GM23338 (cell line): ENCODE measurements around the gene ISL2. TPM values are rescaled to one million over a fixed set of nuclear protein-coding genes. Genes with fewer than 3 reads are reported as not detected.

Experiments used
- ATAC-seq: fragments of 200-7000 bp; cut with Tn5 transposase; 3 replicates; pipeline ENCODE4 v1.9.1; 2020
- DNase-seq: peaks from one replicate; pipeline ENCODE4 v3.0.0-alpha.2; 2015; ENCODE audit warnings: low spot score
- H2AFZ ChIP-seq: fragments of 200-600 bp; sonication (generic); 2 replicates; pipeline ENCODE4 v1.8.0; 2016; ENCODE audit warnings: antibody characterized with exemption, mild to moderate bottlenecking, moderate library complexity
- H3F3A ChIP-seq: fragments of 200-600 bp; sonication (generic); replicated peaks from 2 replicates; pipeline ENCODE4 v1.8.0; 2017; ENCODE audit warnings: antibody characterized with exemption, mixed run types, low read depth
- H3K27ac ChIP-seq: fragments of 200-600 bp; sonication (generic); 2 replicates; pipeline ENCODE4 v1.6.1; 2016; ENCODE audit warnings: low read depth
- H3K27me3 ChIP-seq: fragments of 200-600 bp; sonication (generic); 2 replicates; pipeline ENCODE4 v1.8.0; 2016; ENCODE audit warnings: mild to moderate bottlenecking, mixed run types, moderate library complexity; ENCODE audit not compliant: insufficient read depth
- H3K36me3 ChIP-seq: fragments of 200-600 bp; sonication (generic); 2 replicates; pipeline ENCODE4 v1.8.0; 2016; ENCODE audit warnings: mild to moderate bottlenecking; ENCODE audit not compliant: insufficient read depth
- H3K4me1 ChIP-seq: fragments of 200-600 bp; sonication (generic); 2 replicates; pipeline ENCODE4 v1.8.0; 2016; ENCODE audit warnings: mild to moderate bottlenecking, moderate library complexity; ENCODE audit not compliant: insufficient read depth
- H3K4me2 ChIP-seq: fragments of 200-600 bp; sonication (generic); 2 replicates; pipeline ENCODE4 v1.7.1; 2017; ENCODE audit warnings: mixed run types
- H3K4me3 ChIP-seq: fragments of 200-600 bp; sonication (generic); 2 replicates; pipeline ENCODE4 v1.6.1; 2016; ENCODE audit warnings: mixed run types
- H3K79me2 ChIP-seq: fragments of 200-600 bp; sonication (generic); replicated peaks from 2 replicates; pipeline ENCODE4 v1.8.0; 2017; ENCODE audit warnings: mild to moderate bottlenecking; ENCODE audit not compliant: insufficient read depth
- H3K9me2 ChIP-seq: fragments of 200-600 bp; sonication (generic); 2 replicates; pipeline ENCODE4 v1.8.0; 2017; ENCODE audit not compliant: insufficient read depth
- H4K20me1 ChIP-seq: fragments of 200-600 bp; sonication (generic); replicated peaks from 2 replicates; pipeline ENCODE4 v1.8.0; 2017; ENCODE audit warnings: mild to moderate bottlenecking; ENCODE audit not compliant: insufficient read depth
- H3K27ac Mint-ChIP-seq: 2 replicates; pipeline ENCODE4 v1.8.0; 2020; ENCODE audit warnings: inconsistent platforms, mild to moderate bottlenecking, moderate library complexity, mixed read lengths
- H3K27me3 Mint-ChIP-seq: 3 replicates; pipeline ENCODE4 v1.8.0; 2022; ENCODE audit warnings: low read depth, mild to moderate bottlenecking, moderate library complexity, mixed read lengths, inconsistent platforms; ENCODE audit not compliant: insufficient read depth, poor library complexity
- H3K36me3 Mint-ChIP-seq: 3 replicates; pipeline ENCODE4 v1.8.0; 2021; ENCODE audit warnings: low read depth, mild to moderate bottlenecking, inconsistent platforms, moderate library complexity, mixed read lengths
- H3K4me1 Mint-ChIP-seq: 3 replicates; pipeline ENCODE4 v1.8.0; 2020; ENCODE audit warnings: mild to moderate bottlenecking, inconsistent platforms, mixed read lengths
- H3K4me3 Mint-ChIP-seq: 3 replicates; pipeline ENCODE4 v1.8.0; 2021; ENCODE audit warnings: moderate library complexity, mild to moderate bottlenecking, inconsistent platforms, mixed read lengths
- H3K9me3 Mint-ChIP-seq: 3 replicates; pipeline ENCODE4 v1.8.0; 2020; ENCODE audit warnings: moderate library complexity, mild to moderate bottlenecking, inconsistent platforms, mixed read lengths
- CREB1 ChIP-seq: fragments of 250-450 bp; sonication (Bioruptor Pico); IDR thresholded peaks from 2 replicates; pipeline ENCODE4 v1.5.0; 2020; ENCODE audit warnings: low read depth, mild to moderate bottlenecking, moderate library complexity
- EZH2 ChIP-seq: fragments of 200-600 bp; sonication (generic); IDR thresholded peaks from one replicate; pipeline ENCODE4 v1.8.0; 2017; ENCODE audit warnings: antibody characterized with exemption, mild to moderate bottlenecking, low read depth; ENCODE audit not compliant: unreplicated experiment
- EZH2phosphoT487 ChIP-seq: fragments of 200-600 bp; sonication (generic); IDR thresholded peaks from one replicate; pipeline ENCODE4 v1.8.1; 2018; ENCODE audit warnings: antibody characterized with exemption; ENCODE audit not compliant: unreplicated experiment
- JUNB ChIP-seq: IDR thresholded peaks from one replicate; pipeline ENCODE4 v1.6.1; 2016; ENCODE audit warnings: antibody characterized with exemption; ENCODE audit not compliant: unreplicated experiment
- NANOG ChIP-seq: IDR thresholded peaks from 2 replicates; pipeline ENCODE4 v1.6.1; 2016; ENCODE audit warnings: antibody characterized with exemption, borderline replicate concordance
- POLR2AphosphoS5 ChIP-seq: IDR thresholded peaks from 2 replicates; pipeline ENCODE4 v1.6.1; 2016; ENCODE audit warnings: antibody characterized with exemption, low read depth
- STAT1 ChIP-seq: IDR thresholded peaks from one replicate; pipeline ENCODE4 v1.6.1; 2016; ENCODE audit warnings: antibody characterized with exemption; ENCODE audit not compliant: unreplicated experiment
- ZNF114 ChIP-seq: fragments of 250-450 bp; sonication (Bioruptor Pico); IDR thresholded peaks from 2 replicates; pipeline ENCODE4 v1.5.0; 2020; ENCODE audit warnings: mild to moderate bottlenecking, moderate library complexity
- ZNF331 ChIP-seq: fragments of 250-450 bp; sonication (Bioruptor Pico); IDR thresholded peaks from 2 replicates; pipeline ENCODE4 v1.5.0; 2020; ENCODE audit warnings: low read depth, mild to moderate bottlenecking, moderate library complexity
- polyA plus RNA-seq: library from polyadenylated mRNA; unstranded; fragments of >200 nt; fragmentation: Nextera tagmentation; extraction: Ambion mirVana; gene quantifications from 2 replicates; pipeline ENCODE4 v1.2.1, GENCODE V29; 2016
- total RNA-seq: library from RNA; depleted of rRNA; stranded (reverse); fragments of >200 nt; shearing (Covaris generic); gene quantifications from 2 replicates; pipeline ENCODE4 v1.2.3, GENCODE V29; 2014
- TF ChIP-seq, protein P1 (sequence below): IDR thresholded peaks from 2 replicates; pipeline ENCODE4 v1.6.1; 2016; ENCODE audit warnings: antibody characterized with exemption
- TF ChIP-seq, protein P2 (sequence below), 2 experiments: fragments of 200-600 bp in 1 of 2; sonication (generic) in 1 of 2; conservative IDR thresholded peaks; 2 replicates each; pipeline versions ENCODE4 v1.5.1 to v1.6.1; 2016 to 2017; ENCODE audit warnings: antibody characterized with exemption in 2 of 2, low read depth in 2 of 2, mild to moderate bottlenecking in 2 of 2, moderate library complexity in 1 of 2
- TF ChIP-seq, protein P3 (sequence below): fragments of 250-450 bp; sonication (Bioruptor Pico); IDR thresholded peaks from 2 replicates; pipeline ENCODE4 v1.5.0; 2020; ENCODE audit warnings: mild to moderate bottlenecking, moderate library complexity
- TF ChIP-seq, protein P4 (sequence below): IDR thresholded peaks from one replicate; pipeline ENCODE4 v1.6.1; 2018; ENCODE audit warnings: antibody characterized with exemption; ENCODE audit not compliant: unreplicated experiment

Gene ISL2
- total and polyA plus RNA-seq, 2 experiments from 2014 or later = 0.65 to 2.7 TPM

DNA sequence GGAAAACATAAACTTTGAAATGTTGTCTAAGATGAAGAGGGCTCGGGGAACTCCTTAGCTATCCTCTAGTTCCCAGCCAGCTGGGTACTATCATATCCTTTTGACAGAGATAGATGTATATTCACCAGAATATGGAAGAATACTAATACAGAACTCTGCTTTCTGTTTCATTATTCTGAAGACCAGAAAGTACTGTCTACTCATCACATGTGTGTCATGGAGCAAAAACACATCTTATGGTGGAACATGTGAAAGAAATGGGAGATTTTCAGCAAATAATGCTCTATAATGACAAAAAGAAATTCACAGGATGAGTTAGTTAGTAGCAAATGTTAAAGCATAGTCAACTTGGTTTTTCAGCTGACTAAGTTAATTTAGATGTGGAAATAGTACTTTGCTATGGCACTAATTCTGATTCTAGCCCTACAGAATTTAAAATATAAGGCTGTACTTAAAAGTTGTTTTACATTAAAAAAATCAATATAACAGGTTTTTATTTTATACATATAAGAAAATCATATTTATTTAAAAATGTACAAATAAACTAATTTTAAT, 16.5 kb downstream of the ISL2 start:
- no peak overlapping the region for H3K4me3 Mint-ChIP-seq
- Histone ChIP-seq H3F3A (no peaks in the 10 kb centered on the region), H2AFZ (no peak overlapping the region), H3K27ac (no peak overlapping the region), H3K79me2 (no peaks in the 10 kb centered on the region), H3K36me3 (no peaks in the 10 kb centered on the region), H4K20me1 (peaks cover 9% of the 10 kb centered on the region), H3K4me1 (peaks cover 2% of the 10 kb centered on the region; the same call in 1 of the 2 replicates), H3K4me2 (no peak overlapping the region), H3K27me3 (peaks cover 29% of the 10 kb centered on the region), H3K4me3 (no peak overlapping the region), H3K9me2 (peaks cover 7% of the 10 kb centered on the region; the same call in 1 of the 2 replicates)
- H3K36me3 Mint-ChIP-seq = no peaks in the 10 kb centered on the region
- DNase-seq (no peak), ATAC-seq (no peak)
- peaks cover 16% of the 10 kb centered on the region for H3K27me3 Mint-ChIP-seq
- no peaks in the 10 kb centered on the region for H3K9me3 Mint-ChIP-seq
- no peaks in the 10 kb centered on the region for H3K4me1 Mint-ChIP-seq
- TF ChIP-seq, protein P1, sequence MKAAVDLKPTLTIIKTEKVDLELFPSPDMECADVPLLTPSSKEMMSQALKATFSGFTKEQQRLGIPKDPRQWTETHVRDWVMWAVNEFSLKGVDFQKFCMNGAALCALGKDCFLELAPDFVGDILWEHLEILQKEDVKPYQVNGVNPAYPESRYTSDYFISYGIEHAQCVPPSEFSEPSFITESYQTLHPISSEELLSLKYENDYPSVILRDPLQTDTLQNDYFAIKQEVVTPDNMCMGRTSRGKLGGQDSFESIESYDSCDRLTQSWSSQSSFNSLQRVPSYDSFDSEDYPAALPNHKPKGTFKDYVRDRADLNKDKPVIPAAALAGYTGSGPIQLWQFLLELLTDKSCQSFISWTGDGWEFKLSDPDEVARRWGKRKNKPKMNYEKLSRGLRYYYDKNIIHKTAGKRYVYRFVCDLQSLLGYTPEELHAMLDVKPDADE = no peak
- no peak for TF ChIP-seq JUNB
- TF ChIP-seq, protein P2, sequence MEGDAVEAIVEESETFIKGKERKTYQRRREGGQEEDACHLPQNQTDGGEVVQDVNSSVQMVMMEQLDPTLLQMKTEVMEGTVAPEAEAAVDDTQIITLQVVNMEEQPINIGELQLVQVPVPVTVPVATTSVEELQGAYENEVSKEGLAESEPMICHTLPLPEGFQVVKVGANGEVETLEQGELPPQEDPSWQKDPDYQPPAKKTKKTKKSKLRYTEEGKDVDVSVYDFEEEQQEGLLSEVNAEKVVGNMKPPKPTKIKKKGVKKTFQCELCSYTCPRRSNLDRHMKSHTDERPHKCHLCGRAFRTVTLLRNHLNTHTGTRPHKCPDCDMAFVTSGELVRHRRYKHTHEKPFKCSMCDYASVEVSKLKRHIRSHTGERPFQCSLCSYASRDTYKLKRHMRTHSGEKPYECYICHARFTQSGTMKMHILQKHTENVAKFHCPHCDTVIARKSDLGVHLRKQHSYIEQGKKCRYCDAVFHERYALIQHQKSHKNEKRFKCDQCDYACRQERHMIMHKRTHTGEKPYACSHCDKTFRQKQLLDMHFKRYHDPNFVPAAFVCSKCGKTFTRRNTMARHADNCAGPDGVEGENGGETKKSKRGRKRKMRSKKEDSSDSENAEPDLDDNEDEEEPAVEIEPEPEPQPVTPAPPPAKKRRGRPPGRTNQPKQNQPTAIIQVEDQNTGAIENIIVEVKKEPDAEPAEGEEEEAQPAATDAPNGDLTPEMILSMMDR (conservative IDR thresholded peaks at IDR 0.05; ENCODE audit: low read depth in 2 of 2) = no peak
- TF ChIP-seq EZH2phosphoT487 = no peak
- no peak for TF ChIP-seq ZNF114 (CRISPR knock-in tag)
- TF ChIP-seq POLR2AphosphoS5 = no peak
- TF ChIP-seq NANOG = no peak
- TF ChIP-seq EZH2 = no peak
- TF ChIP-seq, protein P3, sequence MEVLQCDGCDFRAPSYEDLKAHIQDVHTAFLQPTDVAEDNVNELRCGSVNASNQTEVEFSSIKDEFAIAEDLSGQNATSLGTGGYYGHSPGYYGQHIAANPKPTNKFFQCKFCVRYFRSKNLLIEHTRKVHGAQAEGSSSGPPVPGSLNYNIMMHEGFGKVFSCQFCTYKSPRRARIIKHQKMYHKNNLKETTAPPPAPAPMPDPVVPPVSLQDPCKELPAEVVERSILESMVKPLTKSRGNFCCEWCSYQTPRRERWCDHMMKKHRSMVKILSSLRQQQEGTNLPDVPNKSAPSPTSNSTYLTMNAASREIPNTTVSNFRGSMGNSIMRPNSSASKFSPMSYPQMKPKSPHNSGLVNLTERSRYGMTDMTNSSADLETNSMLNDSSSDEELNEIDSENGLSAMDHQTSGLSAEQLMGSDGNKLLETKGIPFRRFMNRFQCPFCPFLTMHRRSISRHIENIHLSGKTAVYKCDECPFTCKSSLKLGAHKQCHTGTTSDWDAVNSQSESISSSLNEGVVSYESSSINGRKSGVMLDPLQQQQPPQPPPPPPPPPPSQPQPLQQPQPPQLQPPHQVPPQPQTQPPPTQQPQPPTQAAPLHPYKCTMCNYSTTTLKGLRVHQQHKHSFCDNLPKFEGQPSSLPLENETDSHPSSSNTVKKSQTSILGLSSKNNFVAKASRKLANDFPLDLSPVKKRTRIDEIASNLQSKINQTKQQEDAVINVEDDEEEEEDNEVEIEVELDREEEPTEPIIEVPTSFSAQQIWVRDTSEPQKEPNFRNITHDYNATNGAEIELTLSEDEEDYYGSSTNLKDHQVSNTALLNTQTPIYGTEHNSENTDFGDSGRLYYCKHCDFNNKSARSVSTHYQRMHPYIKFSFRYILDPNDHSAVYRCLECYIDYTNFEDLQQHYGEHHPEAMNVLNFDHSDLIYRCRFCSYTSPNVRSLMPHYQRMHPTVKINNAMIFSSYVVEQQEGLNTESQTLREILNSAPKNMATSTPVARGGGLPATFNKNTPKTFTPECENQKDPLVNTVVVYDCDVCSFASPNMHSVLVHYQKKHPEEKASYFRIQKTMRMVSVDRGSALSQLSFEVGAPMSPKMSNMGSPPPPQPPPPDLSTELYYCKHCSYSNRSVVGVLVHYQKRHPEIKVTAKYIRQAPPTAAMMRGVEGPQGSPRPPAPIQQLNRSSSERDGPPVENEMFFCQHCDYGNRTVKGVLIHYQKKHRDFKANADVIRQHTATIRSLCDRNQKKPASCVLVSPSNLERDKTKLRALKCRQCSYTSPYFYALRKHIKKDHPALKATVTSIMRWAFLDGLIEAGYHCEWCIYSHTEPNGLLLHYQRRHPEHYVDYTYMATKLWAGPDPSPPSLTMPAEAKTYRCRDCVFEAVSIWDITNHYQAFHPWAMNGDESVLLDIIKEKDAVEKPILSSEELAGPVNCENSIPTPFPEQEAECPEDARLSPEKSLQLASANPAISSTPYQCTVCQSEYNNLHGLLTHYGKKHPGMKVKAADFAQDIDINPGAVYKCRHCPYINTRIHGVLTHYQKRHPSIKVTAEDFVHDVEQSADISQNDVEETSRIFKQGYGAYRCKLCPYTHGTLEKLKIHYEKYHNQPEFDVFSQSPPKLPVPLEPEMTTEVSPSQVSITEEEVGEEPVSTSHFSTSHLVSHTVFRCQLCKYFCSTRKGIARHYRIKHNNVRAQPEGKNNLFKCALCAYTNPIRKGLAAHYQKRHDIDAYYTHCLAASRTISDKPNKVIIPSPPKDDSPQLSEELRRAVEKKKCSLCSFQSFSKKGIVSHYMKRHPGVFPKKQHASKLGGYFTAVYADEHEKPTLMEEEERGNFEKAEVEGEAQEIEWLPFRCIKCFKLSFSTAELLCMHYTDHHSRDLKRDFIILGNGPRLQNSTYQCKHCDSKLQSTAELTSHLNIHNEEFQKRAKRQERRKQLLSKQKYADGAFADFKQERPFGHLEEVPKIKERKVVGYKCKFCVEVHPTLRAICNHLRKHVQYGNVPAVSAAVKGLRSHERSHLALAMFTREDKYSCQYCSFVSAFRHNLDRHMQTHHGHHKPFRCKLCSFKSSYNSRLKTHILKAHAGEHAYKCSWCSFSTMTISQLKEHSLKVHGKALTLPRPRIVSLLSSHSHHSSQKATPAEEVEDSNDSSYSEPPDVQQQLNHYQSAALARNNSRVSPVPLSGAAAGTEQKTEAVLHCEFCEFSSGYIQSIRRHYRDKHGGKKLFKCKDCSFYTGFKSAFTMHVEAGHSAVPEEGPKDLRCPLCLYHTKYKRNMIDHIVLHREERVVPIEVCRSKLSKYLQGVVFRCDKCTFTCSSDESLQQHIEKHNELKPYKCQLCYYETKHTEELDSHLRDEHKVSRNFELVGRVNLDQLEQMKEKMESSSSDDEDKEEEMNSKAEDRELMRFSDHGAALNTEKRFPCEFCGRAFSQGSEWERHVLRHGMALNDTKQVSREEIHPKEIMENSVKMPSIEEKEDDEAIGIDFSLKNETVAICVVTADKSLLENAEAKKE (CRISPR knock-in tag) = no peak
- TF ChIP-seq CREB1 (CRISPR knock-in tag) = no peak
- no peak for TF ChIP-seq ZNF331 (CRISPR knock-in tag)
- TF ChIP-seq, protein P4, sequence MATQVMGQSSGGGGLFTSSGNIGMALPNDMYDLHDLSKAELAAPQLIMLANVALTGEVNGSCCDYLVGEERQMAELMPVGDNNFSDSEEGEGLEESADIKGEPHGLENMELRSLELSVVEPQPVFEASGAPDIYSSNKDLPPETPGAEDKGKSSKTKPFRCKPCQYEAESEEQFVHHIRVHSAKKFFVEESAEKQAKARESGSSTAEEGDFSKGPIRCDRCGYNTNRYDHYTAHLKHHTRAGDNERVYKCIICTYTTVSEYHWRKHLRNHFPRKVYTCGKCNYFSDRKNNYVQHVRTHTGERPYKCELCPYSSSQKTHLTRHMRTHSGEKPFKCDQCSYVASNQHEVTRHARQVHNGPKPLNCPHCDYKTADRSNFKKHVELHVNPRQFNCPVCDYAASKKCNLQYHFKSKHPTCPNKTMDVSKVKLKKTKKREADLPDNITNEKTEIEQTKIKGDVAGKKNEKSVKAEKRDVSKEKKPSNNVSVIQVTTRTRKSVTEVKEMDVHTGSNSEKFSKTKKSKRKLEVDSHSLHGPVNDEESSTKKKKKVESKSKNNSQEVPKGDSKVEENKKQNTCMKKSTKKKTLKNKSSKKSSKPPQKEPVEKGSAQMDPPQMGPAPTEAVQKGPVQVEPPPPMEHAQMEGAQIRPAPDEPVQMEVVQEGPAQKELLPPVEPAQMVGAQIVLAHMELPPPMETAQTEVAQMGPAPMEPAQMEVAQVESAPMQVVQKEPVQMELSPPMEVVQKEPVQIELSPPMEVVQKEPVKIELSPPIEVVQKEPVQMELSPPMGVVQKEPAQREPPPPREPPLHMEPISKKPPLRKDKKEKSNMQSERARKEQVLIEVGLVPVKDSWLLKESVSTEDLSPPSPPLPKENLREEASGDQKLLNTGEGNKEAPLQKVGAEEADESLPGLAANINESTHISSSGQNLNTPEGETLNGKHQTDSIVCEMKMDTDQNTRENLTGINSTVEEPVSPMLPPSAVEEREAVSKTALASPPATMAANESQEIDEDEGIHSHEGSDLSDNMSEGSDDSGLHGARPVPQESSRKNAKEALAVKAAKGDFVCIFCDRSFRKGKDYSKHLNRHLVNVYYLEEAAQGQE = no peak
- TF ChIP-seq STAT1 = no peak
- H3K27ac Mint-ChIP-seq = no peak overlapping the region
